ENCODE data around the gene MED20. TPM values are rescaled to one million over a fixed set of nuclear protein-coding genes. Genes with fewer than 3 reads are reported as not detected.

The MED20 gene
- total and polyA plus RNA-seq, 2 of the 8 experiments (the other 6 are each of a cell fraction or from before 2014, with no cell fraction given), result 38.7 to 51.8 TPM

DNA sequence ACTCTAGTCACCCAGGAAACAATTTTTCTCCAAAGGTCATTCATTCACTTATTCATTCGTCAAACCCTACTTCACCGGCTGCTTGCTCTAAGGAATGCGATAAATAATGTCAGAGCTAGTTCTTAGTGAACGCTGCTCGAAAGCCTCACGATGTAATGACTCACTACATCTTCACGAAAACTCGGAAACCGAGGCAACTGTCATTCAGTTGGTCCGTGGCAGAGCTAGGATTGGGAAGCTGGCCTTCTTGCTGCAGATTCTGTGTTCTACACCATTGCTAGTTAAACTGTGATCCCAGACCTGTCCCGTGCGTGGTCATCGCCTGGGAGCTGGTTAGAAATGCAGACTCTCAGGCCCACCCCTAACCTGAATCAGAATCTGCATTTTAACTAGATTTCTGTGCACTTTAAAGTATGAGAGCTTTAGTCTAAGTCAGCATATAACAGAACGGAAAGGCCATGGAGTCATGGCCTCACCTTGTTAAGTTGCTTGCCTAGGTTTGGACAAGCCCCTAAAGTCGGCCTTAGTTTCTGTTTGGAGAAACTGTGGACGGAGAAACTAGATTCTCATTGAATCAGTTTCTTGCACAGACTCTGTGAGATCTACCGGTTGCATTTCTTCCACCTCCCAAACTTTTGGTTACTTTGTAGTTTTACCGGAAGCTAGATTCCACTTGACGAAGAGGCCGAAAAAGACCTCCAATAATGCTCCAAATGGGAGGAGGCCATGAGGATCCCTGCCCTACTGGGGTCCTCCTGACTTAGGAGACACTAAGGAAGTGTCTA lies 21.3 kb upstream of the MED20 start:
- Histone ChIP-seq H2AK5ac (ENCODE audit: low read depth, low read length) (no peak overlapping the region), H3K4ac (replicated peaks; ENCODE audit: insufficient read length, low read depth, low read length) (peak overlapping the region; percentile 1), H4K5ac (ENCODE audit: insufficient read length, low read depth, low read length) (peak overlapping the region; percentile 24), H3K4me1 (replicated peaks in 1 of 4; ENCODE audit: control insufficient read depth in 3 of 4, insufficient read depth in 4 of 4, low read length in 3 of 4) (peaks cover 6 to 28% (median 23%) of the 10 kb centered on the region in 4 experiments), H2BK12ac (ENCODE audit: low read depth, low read length) (peak overlapping the region; percentile 13; the same call in 1 of the 2 replicates), H4K8ac (ENCODE audit: extremely low read depth, insufficient read depth, low read length) (no peak overlapping the region), H2BK5ac (ENCODE audit: low read depth, low read length) (no peak overlapping the region), H3K23ac (ENCODE audit: insufficient read length) (no peak overlapping the region), H4K91ac (replicated peaks; ENCODE audit: insufficient read length, low read length) (peak overlapping the region; percentile 29), H3K79me2 (ENCODE audit: control insufficient read depth in 1 of 2, insufficient read depth in 2 of 2, low read length in 2 of 2) (peaks cover 0 to 9% of the 10 kb centered on the region in 2 experiments; a peak in 1 of 4 replicates), H3K9me3 (ENCODE audit: insufficient read depth in 2 of 2, low read depth in 1 of 2, low read length in 1 of 2) (no peaks in the 10 kb centered on the region), H3K56ac (replicated peaks; ENCODE audit: insufficient read length, low read depth, low read length) (no peak overlapping the region), H2AFZ (ENCODE audit: low read length) (peak overlapping the region; percentile 97), H2BK20ac (ENCODE audit: low read length) (no peak overlapping the region), H3K4me3 (ENCODE audit: extremely low read depth in 1 of 4, insufficient read depth in 2 of 4, low read depth in 3 of 4, low read length in 4 of 4) (peak overlapping the region; percentile 69 to 91 (median 84)), H3K27ac (ENCODE audit: low read depth, low read length) (no peak overlapping the region), H4K20me1 (replicated peaks in 1 of 2; ENCODE audit: control insufficient read depth in 1 of 2, insufficient read depth in 2 of 2, low read length in 2 of 2) (no peaks in the 10 kb centered on the region), H3K9ac (replicated peaks in 1 of 4; ENCODE audit: extremely low read depth in 1 of 4, low read depth in 3 of 4, low read length in 3 of 4) (no peak overlapping the region; a peak in 3 of 7 replicates), H3K27me3 (replicated peaks in 1 of 4; ENCODE audit: control insufficient read depth in 3 of 4, extremely low read depth in 1 of 4, insufficient read depth in 3 of 4, low read length in 3 of 4) (no peaks in the 10 kb centered on the region), H3K79me1 (ENCODE audit: low read depth, low read length) (peaks cover 2% of the 10 kb centered on the region; the same call in 1 of the 2 replicates), H3K14ac (ENCODE audit: insufficient read length) (no peak overlapping the region), H2BK120ac (replicated peaks; ENCODE audit: low read depth, low read length) (no peak overlapping the region), H2BK15ac (ENCODE audit: low read length) (no peak overlapping the region; the same call in 1 of the 2 replicates), H3K4me2 (ENCODE audit: insufficient read depth in 1 of 2, low read depth in 2 of 2, low read length in 2 of 2) (peak overlapping the region; percentile 98 to 99), H3K23me2 (ENCODE audit: low read depth, low read length) (peaks cover 17% of the 10 kb centered on the region), H3K36me3 (ENCODE audit: control insufficient read depth in 2 of 4, insufficient read depth in 4 of 4, low read length in 3 of 4) (peaks cover 0 to 2% (median 0%) of the 10 kb centered on the region in 4 experiments; a peak in 1 of 8 replicates), H3K18ac (ENCODE audit: extremely low read depth, low read length) (peak overlapping the region; percentile 41)
- WGBS, 2 experiments (ENCODE audit: extremely low coverage in 1 of 2, insufficient coverage in 1 of 2, insufficient read length in 1 of 2, insufficient replicate concordance in 2 of 2, low coverage in 1 of 2, low lambda C conversion rate in 2 of 2, missing lambda C conversion rate in 1 of 2), result 54% methylated on average over 20 of the region's 20 CpGs; no CpG with 5 or more reads in 1 of the 2 experiments
- FAIRE-seq (no peak), DNase-seq (ENCODE audit: low read depth in 1 of 2, low spot score in 2 of 2) (no peak)
- ChIA-PET POLR2A (ENCODE audit: partially characterized antibody) (interaction anchor here (0.7 to 16.6 kb wide), 9 partner anchors 8 to 103 kb away, joined by 3 to 235 read pairs (median 4); partner anchors contain the start of genes BYSL, MED20 and TAF8), CTCF (ENCODE audit: partially characterized antibody) (interaction anchor here (0.7 to 13.7 kb wide), 6 partner anchors 9 to 156 kb away, joined by 3 to 219 read pairs (median 7); partner anchors contain the start of genes BYSL and MED20)
- TF ChIP-seq BCL11A (IDR thresholded peaks at IDR 0.05; ENCODE audit: low read depth in 2 of 2, low read length in 2 of 2), result no peak
- no peak for TF ChIP-seq SP1 (IDR thresholded peaks at IDR 0.05; ENCODE audit: low read depth, low read length)
- TF ChIP-seq EGR1 (IDR thresholded peaks at IDR 0.05; ENCODE audit: borderline replicate concordance, low read depth, low read length), result no peak
- TF ChIP-seq KDM1A (IDR thresholded peaks at IDR 0.05; ENCODE audit: borderline replicate concordance, low read length), result no peak
- no peak for TF ChIP-seq ASH2L (IDR thresholded peaks at IDR 0.05; ENCODE audit: low read length)
- TF ChIP-seq EZH2 (IDR thresholded peaks at IDR 0.05; ENCODE audit: low read depth, low read length, severe bottlenecking), result no peak
- TF ChIP-seq GABPA (IDR thresholded peaks at IDR 0.05; ENCODE audit: borderline replicate concordance, insufficient read depth, low read length), result no peak
- TF ChIP-seq TAF1 (IDR thresholded peaks at IDR 0.05; ENCODE audit: low read depth, low read length), result no peak
- TF ChIP-seq GTF2F1 (IDR thresholded peaks at IDR 0.05; ENCODE audit: borderline replicate concordance, low read depth, low read length), result no peak
- TF ChIP-seq SIX5 (IDR thresholded peaks at IDR 0.05; ENCODE audit: low read depth, low read length), result no peak
- TF ChIP-seq YY1 (IDR thresholded peaks at IDR 0.05; ENCODE audit: low read depth, low read length), result no peak
- no peak for TF ChIP-seq SUZ12 (IDR thresholded peaks at IDR 0.05; ENCODE audit: low read length)
